OCI-LY7 (cell line): ENCODE measurements around the gene WWOX.

ENCODE experiments used
- EZH2phosphoT487 ChIP-seq: fragments of 200-600 bp; sonication (generic); IDR thresholded peaks from 2 replicates; pipeline ENCODE4 v1.6.1; 2018; ENCODE audit warnings: low read depth, borderline replicate concordance, mild to moderate bottlenecking, mixed run types, antibody characterized with exemption, low read length, moderate library complexity, mixed read lengths
- TF ChIP-seq, protein P1 (sequence below): fragments of 200-600 bp; sonication (generic); conservative IDR thresholded peaks from 2 replicates; pipeline ENCODE4 v1.5.1; 2014; ENCODE audit warnings: mild to moderate bottlenecking, antibody characterized with exemption, low read length, moderate library complexity, mixed read lengths

- TF ChIP-seq, protein P1, sequence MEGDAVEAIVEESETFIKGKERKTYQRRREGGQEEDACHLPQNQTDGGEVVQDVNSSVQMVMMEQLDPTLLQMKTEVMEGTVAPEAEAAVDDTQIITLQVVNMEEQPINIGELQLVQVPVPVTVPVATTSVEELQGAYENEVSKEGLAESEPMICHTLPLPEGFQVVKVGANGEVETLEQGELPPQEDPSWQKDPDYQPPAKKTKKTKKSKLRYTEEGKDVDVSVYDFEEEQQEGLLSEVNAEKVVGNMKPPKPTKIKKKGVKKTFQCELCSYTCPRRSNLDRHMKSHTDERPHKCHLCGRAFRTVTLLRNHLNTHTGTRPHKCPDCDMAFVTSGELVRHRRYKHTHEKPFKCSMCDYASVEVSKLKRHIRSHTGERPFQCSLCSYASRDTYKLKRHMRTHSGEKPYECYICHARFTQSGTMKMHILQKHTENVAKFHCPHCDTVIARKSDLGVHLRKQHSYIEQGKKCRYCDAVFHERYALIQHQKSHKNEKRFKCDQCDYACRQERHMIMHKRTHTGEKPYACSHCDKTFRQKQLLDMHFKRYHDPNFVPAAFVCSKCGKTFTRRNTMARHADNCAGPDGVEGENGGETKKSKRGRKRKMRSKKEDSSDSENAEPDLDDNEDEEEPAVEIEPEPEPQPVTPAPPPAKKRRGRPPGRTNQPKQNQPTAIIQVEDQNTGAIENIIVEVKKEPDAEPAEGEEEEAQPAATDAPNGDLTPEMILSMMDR, result no peak
- TF ChIP-seq EZH2phosphoT487, result no peak
These were observed 96.3 kb downstream of the WWOX start for GRCh38 chr16:78195797-78196196.
